ENCODE data around the gene NPAS2. TPM values are rescaled to one million over a fixed set of nuclear protein-coding genes. Genes with fewer than 3 reads are reported as not detected.

The NPAS2 gene
- total RNA-seq, 1 experiment from 2014 or later: 20.4 TPM

DNA sequence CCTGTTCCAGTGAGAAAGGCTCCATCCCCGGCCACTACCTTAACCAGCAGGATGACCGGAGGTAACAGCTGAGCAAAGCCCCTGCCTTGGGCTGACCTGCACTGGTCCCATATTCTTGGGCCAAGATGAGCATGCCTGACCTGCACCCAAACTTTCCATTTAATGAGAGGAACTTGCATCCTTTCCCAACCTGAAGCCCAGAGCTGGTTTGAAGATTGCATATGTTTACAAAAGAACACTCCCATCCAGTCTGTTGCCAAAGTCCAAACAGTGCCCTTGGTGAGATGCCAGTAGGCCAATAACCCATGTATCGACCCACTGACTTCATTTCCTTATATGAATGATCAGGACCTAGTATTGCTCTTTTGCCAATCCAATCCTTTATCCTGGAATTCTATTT lies 5.5 kb upstream of the NPAS2 start:
- RAD21 ChIA-PET (ENCODE audit: low non-redundant PET in 1 of 2, low total read pairs in 2 of 2, uncharacterized antibody in 2 of 2, unreplicated experiment in 2 of 2): no interaction called here
- Histone ChIP-seq H4K20me1 (ENCODE audit: insufficient read depth) (no peaks in the 10 kb centered on the region), H3K79me2 (ENCODE audit: insufficient read depth, low read length) (no peaks in the 10 kb centered on the region), H3K4me2 (ENCODE audit: low read length) (no peak overlapping the region), H3K4me1 (ENCODE audit: control insufficient read depth in 1 of 2, insufficient read depth in 2 of 2, low read length in 2 of 2) (peaks cover 3 to 21% of the 10 kb centered on the region in 2 experiments; a peak in 3 of 4 replicates), H3K9ac (ENCODE audit: low read length) (no peak overlapping the region), H3K27me3 (ENCODE audit: insufficient read depth, low read length) (no peaks in the 10 kb centered on the region), H3K4me3 (replicated peaks in 1 of 2; ENCODE audit: low read depth in 1 of 2, low read length in 2 of 2) (no peak overlapping the region), H3K27ac (ENCODE audit: low read depth, low read length) (no peak overlapping the region), H3K9me3 (ENCODE audit: control insufficient read depth in 1 of 2, insufficient read depth in 1 of 2, low read depth in 1 of 2, low read length in 2 of 2) (no peaks in the 10 kb centered on the region), H3K36me3 (ENCODE audit: control insufficient read depth in 1 of 2, insufficient read depth in 2 of 2, low read length in 2 of 2) (no peaks in the 10 kb centered on the region), H2AFZ (ENCODE audit: low read depth, low read length, poor library complexity, severe bottlenecking) (no peak overlapping the region), H3K9me2 (ENCODE audit: insufficient read depth) (no peaks in the 10 kb centered on the region)
- no peak for DNase-seq (ENCODE audit: low read depth, low spot score)
- POLR2A ChIA-PET: interaction anchor here (0.9 kb wide), 1 partner anchor 88 kb away, joined by 3 read pairs; no protein-coding TSS in a partner anchor
- intact Hi-C loops (cut with micrococcal nuclease): no loop called here
- no peak for ATAC-seq
- CTCF ChIA-PET: no interaction called here
- no peak for TF ChIP-seq ZNF274 (IDR thresholded peaks at IDR 0.05; ENCODE audit: low read depth, low read length)
- TF ChIP-seq EZH2phosphoT487 (IDR thresholded peaks at IDR 0.05; ENCODE audit: borderline replicate concordance): no peak
- no peak for TF ChIP-seq CBX3 (IDR thresholded peaks at IDR 0.05; ENCODE audit: low read depth)
- TF ChIP-seq, protein P1, sequence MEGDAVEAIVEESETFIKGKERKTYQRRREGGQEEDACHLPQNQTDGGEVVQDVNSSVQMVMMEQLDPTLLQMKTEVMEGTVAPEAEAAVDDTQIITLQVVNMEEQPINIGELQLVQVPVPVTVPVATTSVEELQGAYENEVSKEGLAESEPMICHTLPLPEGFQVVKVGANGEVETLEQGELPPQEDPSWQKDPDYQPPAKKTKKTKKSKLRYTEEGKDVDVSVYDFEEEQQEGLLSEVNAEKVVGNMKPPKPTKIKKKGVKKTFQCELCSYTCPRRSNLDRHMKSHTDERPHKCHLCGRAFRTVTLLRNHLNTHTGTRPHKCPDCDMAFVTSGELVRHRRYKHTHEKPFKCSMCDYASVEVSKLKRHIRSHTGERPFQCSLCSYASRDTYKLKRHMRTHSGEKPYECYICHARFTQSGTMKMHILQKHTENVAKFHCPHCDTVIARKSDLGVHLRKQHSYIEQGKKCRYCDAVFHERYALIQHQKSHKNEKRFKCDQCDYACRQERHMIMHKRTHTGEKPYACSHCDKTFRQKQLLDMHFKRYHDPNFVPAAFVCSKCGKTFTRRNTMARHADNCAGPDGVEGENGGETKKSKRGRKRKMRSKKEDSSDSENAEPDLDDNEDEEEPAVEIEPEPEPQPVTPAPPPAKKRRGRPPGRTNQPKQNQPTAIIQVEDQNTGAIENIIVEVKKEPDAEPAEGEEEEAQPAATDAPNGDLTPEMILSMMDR (IDR thresholded peaks at IDR 0.05 in 2 of 3, conservative IDR thresholded peaks at IDR 0.05 in 1 of 3; ENCODE audit: borderline replicate concordance in 1 of 3, insufficient read depth in 1 of 3, low read depth in 2 of 3, low read length in 2 of 3): no peak
- no peak for TF ChIP-seq TCF7L2 (IDR thresholded peaks at IDR 0.05; ENCODE audit: borderline replicate concordance, extremely low read depth, insufficient read depth, insufficient read length)
- TF ChIP-seq YY1 (IDR thresholded peaks at IDR 0.05; ENCODE audit: extremely low read depth, insufficient replicate concordance, low read depth, low read length): no peak
- no peak for TF ChIP-seq FOSL1 (IDR thresholded peaks at IDR 0.05; ENCODE audit: low read depth)
- no peak for TF ChIP-seq CEBPB (IDR thresholded peaks at IDR 0.05; ENCODE audit: low read depth)
- no peak for TF ChIP-seq POLR2A (IDR thresholded peaks at IDR 0.05; ENCODE audit: borderline replicate concordance, extremely low read depth, insufficient read depth, insufficient read length)
- TF ChIP-seq, protein P2, sequence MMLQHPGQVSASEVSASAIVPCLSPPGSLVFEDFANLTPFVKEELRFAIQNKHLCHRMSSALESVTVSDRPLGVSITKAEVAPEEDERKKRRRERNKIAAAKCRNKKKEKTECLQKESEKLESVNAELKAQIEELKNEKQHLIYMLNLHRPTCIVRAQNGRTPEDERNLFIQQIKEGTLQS (IDR thresholded peaks at IDR 0.05): no peak
- no peak for TF ChIP-seq EGR1 (IDR thresholded peaks at IDR 0.05; ENCODE audit: low read depth)
- no peak for TF ChIP-seq SIN3A (IDR thresholded peaks at IDR 0.05; ENCODE audit: low read depth)
- TF ChIP-seq, protein P3, sequence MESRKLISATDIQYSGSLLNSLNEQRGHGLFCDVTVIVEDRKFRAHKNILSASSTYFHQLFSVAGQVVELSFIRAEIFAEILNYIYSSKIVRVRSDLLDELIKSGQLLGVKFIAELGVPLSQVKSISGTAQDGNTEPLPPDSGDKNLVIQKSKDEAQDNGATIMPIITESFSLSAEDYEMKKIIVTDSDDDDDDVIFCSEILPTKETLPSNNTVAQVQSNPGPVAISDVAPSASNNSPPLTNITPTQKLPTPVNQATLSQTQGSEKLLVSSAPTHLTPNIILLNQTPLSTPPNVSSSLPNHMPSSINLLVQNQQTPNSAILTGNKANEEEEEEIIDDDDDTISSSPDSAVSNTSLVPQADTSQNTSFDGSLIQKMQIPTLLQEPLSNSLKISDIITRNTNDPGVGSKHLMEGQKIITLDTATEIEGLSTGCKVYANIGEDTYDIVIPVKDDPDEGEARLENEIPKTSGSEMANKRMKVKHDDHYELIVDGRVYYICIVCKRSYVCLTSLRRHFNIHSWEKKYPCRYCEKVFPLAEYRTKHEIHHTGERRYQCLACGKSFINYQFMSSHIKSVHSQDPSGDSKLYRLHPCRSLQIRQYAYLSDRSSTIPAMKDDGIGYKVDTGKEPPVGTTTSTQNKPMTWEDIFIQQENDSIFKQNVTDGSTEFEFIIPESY (IDR thresholded peaks at IDR 0.05; ENCODE audit: extremely low read depth, insufficient replicate concordance, low read length): no peak
- TF ChIP-seq, protein P4, sequence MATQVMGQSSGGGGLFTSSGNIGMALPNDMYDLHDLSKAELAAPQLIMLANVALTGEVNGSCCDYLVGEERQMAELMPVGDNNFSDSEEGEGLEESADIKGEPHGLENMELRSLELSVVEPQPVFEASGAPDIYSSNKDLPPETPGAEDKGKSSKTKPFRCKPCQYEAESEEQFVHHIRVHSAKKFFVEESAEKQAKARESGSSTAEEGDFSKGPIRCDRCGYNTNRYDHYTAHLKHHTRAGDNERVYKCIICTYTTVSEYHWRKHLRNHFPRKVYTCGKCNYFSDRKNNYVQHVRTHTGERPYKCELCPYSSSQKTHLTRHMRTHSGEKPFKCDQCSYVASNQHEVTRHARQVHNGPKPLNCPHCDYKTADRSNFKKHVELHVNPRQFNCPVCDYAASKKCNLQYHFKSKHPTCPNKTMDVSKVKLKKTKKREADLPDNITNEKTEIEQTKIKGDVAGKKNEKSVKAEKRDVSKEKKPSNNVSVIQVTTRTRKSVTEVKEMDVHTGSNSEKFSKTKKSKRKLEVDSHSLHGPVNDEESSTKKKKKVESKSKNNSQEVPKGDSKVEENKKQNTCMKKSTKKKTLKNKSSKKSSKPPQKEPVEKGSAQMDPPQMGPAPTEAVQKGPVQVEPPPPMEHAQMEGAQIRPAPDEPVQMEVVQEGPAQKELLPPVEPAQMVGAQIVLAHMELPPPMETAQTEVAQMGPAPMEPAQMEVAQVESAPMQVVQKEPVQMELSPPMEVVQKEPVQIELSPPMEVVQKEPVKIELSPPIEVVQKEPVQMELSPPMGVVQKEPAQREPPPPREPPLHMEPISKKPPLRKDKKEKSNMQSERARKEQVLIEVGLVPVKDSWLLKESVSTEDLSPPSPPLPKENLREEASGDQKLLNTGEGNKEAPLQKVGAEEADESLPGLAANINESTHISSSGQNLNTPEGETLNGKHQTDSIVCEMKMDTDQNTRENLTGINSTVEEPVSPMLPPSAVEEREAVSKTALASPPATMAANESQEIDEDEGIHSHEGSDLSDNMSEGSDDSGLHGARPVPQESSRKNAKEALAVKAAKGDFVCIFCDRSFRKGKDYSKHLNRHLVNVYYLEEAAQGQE (IDR thresholded peaks at IDR 0.05; ENCODE audit: low read depth): no peak
- TF ChIP-seq JUND (IDR thresholded peaks at IDR 0.05): no peak
- no peak for TF ChIP-seq SP1 (IDR thresholded peaks at IDR 0.05; ENCODE audit: low read depth)
- TF ChIP-seq ELF1 (IDR thresholded peaks at IDR 0.05; ENCODE audit: borderline replicate concordance, low read depth): no peak
- no TSS peak for BruUV-seq (replicated peaks)

Measured in HCT116 (cell line).